ENCODE data around the gene ERO1B. TPM values are rescaled to one million over a fixed set of nuclear protein-coding genes. Genes with fewer than 3 reads are reported as not detected.

The ERO1B gene
- total RNA-seq, 1 experiment from 2014 or later: 5.4 TPM

DNA sequence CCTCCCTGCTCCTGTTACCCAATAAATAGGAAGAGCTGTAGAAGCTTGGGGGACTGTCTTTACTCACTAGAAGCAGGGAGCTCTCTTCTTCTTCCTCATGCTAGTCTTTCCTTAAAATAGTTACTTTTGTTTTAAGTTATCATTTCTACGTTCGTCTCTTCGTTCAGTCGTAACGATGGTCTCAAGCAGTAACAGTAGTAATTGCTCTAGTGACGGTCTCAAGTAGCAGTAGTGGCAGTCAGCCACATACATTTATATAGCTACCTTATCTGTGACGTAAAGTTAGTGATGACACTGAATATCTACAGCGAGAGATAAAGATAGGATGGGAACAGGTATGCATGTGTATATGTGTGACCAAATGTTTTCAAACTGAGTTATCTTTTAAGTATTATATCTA lies 15.4 kb upstream of the ERO1B start:
- Histone ChIP-seq H2AFZ (ENCODE audit: low read depth, low read length, poor library complexity, severe bottlenecking) (no peak overlapping the region), H3K4me2 (ENCODE audit: low read length) (no peak overlapping the region), H3K79me2 (ENCODE audit: insufficient read depth, low read length) (no peaks in the 10 kb centered on the region), H3K4me1 (ENCODE audit: control insufficient read depth in 1 of 2, insufficient read depth in 2 of 2, low read length in 2 of 2) (no peaks in the 10 kb centered on the region), H4K20me1 (ENCODE audit: insufficient read depth) (no peaks in the 10 kb centered on the region), H3K9ac (ENCODE audit: low read length) (no peak overlapping the region), H3K9me3 (ENCODE audit: control insufficient read depth in 1 of 2, insufficient read depth in 1 of 2, low read depth in 1 of 2, low read length in 2 of 2) (no peaks in the 10 kb centered on the region), H3K9me2 (ENCODE audit: insufficient read depth) (no peaks in the 10 kb centered on the region), H3K27ac (ENCODE audit: low read depth, low read length) (no peak overlapping the region), H3K36me3 (ENCODE audit: control insufficient read depth in 1 of 2, insufficient read depth in 2 of 2, low read length in 2 of 2) (no peaks in the 10 kb centered on the region), H3K4me3 (replicated peaks in 1 of 2; ENCODE audit: low read depth in 1 of 2, low read length in 2 of 2) (no peak overlapping the region), H3K27me3 (ENCODE audit: insufficient read depth, low read length) (no peaks in the 10 kb centered on the region)
- BruUV-seq (replicated peaks): no TSS peak
- ChIA-PET CTCF (no interaction called here), RAD21 (ENCODE audit: low non-redundant PET in 1 of 2, low total read pairs in 2 of 2, uncharacterized antibody in 2 of 2, unreplicated experiment in 2 of 2) (interaction anchor here in 1 of 2 experiments (0.5 kb wide), 1 partner anchor 222 kb away, joined by 3 read pairs; no protein-coding TSS in a partner anchor), POLR2A (no interaction called here)
- no peak for TF ChIP-seq EZH2phosphoT487 (IDR thresholded peaks at IDR 0.05; ENCODE audit: borderline replicate concordance)
- no peak for TF ChIP-seq SIN3A (IDR thresholded peaks at IDR 0.05; ENCODE audit: low read depth)
- no peak for TF ChIP-seq TCF7L2 (IDR thresholded peaks at IDR 0.05; ENCODE audit: borderline replicate concordance, extremely low read depth, insufficient read depth, insufficient read length)
- TF ChIP-seq SP1 (IDR thresholded peaks at IDR 0.05; ENCODE audit: low read depth): no peak
- no peak for TF ChIP-seq POLR2AphosphoS5 (IDR thresholded peaks at IDR 0.05; ENCODE audit: low read depth, low read length)
- ATAC-seq (no peak), DNase-seq (ENCODE audit: low read depth, low spot score) (no peak)
- intact Hi-C loops (cut with micrococcal nuclease): no loop called here

DNA sequence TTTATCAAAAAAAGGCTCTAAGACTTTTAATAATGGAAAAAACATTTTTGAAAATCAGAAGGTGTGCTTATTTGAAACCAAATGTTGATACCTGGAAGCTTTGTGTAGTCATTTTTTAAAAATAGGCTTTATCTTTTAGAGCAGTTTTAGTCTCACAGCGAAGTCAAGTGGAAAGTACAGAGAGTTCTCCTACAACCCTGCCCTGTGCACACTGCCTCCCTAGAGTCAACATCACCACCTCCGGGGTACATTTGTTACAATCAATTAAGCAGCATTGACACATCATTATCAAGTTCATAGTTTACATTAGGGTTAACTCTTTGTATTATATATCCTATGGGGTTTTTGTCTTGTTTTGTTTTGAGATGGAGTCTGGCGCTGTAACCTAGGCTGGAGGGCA lies 10.7 kb upstream of the ERO1B start:
- no peaks in the 10 kb centered on the region for H3K9me2 ChIP-seq (ENCODE audit: insufficient read depth)

More for the DNA sequence above, 10.7 kb upstream of the ERO1B start:
- no TSS peak for BruUV-seq (replicated peaks)
- Histone ChIP-seq H4K20me1 (ENCODE audit: insufficient read depth) (no peaks in the 10 kb centered on the region), H3K4me2 (ENCODE audit: low read length) (no peak overlapping the region), H2AFZ (ENCODE audit: low read depth, low read length, poor library complexity, severe bottlenecking) (no peak overlapping the region), H3K27me3 (ENCODE audit: insufficient read depth, low read length) (no peaks in the 10 kb centered on the region), H3K4me1 (ENCODE audit: control insufficient read depth in 1 of 2, insufficient read depth in 2 of 2, low read length in 2 of 2) (no peaks in the 10 kb centered on the region), H3K79me2 (ENCODE audit: insufficient read depth, low read length) (no peaks in the 10 kb centered on the region), H3K27ac (ENCODE audit: low read depth, low read length) (no peak overlapping the region), H3K36me3 (ENCODE audit: control insufficient read depth in 1 of 2, insufficient read depth in 2 of 2, low read length in 2 of 2) (no peaks in the 10 kb centered on the region), H3K9me3 (ENCODE audit: control insufficient read depth in 1 of 2, insufficient read depth in 1 of 2, low read depth in 1 of 2, low read length in 2 of 2) (no peaks in the 10 kb centered on the region), H3K4me3 (replicated peaks in 1 of 2; ENCODE audit: low read depth in 1 of 2, low read length in 2 of 2) (no peak overlapping the region), H3K9ac (ENCODE audit: low read length) (no peak overlapping the region)
- POLR2A ChIA-PET: interaction anchor here (1.2 kb wide), 1 partner anchor 10 kb away, joined by 3 read pairs; the partner anchor contains the start of gene ERO1B
- TF ChIP-seq SRF (IDR thresholded peaks at IDR 0.05; ENCODE audit: low read depth): no peak
- no peak for TF ChIP-seq POLR2A (IDR thresholded peaks at IDR 0.05; ENCODE audit: borderline replicate concordance, extremely low read depth, insufficient read depth, insufficient read length)
- TF ChIP-seq, protein P1, sequence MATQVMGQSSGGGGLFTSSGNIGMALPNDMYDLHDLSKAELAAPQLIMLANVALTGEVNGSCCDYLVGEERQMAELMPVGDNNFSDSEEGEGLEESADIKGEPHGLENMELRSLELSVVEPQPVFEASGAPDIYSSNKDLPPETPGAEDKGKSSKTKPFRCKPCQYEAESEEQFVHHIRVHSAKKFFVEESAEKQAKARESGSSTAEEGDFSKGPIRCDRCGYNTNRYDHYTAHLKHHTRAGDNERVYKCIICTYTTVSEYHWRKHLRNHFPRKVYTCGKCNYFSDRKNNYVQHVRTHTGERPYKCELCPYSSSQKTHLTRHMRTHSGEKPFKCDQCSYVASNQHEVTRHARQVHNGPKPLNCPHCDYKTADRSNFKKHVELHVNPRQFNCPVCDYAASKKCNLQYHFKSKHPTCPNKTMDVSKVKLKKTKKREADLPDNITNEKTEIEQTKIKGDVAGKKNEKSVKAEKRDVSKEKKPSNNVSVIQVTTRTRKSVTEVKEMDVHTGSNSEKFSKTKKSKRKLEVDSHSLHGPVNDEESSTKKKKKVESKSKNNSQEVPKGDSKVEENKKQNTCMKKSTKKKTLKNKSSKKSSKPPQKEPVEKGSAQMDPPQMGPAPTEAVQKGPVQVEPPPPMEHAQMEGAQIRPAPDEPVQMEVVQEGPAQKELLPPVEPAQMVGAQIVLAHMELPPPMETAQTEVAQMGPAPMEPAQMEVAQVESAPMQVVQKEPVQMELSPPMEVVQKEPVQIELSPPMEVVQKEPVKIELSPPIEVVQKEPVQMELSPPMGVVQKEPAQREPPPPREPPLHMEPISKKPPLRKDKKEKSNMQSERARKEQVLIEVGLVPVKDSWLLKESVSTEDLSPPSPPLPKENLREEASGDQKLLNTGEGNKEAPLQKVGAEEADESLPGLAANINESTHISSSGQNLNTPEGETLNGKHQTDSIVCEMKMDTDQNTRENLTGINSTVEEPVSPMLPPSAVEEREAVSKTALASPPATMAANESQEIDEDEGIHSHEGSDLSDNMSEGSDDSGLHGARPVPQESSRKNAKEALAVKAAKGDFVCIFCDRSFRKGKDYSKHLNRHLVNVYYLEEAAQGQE (IDR thresholded peaks at IDR 0.05; ENCODE audit: low read depth): no peak
- TF ChIP-seq EZH2phosphoT487 (IDR thresholded peaks at IDR 0.05; ENCODE audit: borderline replicate concordance): no peak
- no peak for TF ChIP-seq CBX3 (IDR thresholded peaks at IDR 0.05; ENCODE audit: low read depth)
- TF ChIP-seq CEBPB (IDR thresholded peaks at IDR 0.05; ENCODE audit: low read depth): no peak
- TF ChIP-seq JUND (IDR thresholded peaks at IDR 0.05): no peak
- ATAC-seq (no peak), DNase-seq (ENCODE audit: low read depth, low spot score) (no peak)
- RAD21 ChIA-PET (ENCODE audit: low non-redundant PET in 1 of 2, low total read pairs in 2 of 2, uncharacterized antibody in 2 of 2, unreplicated experiment in 2 of 2): no interaction called here
- CTCF ChIA-PET: no interaction called here
- intact Hi-C loops (cut with micrococcal nuclease): no loop called here
